Stimulated activated CD4-positive, alpha-beta T cell treated with anti-CD3 and anti-CD28 coated beads, Interleukin-2, amount 100 ng/mL, for 24 hours (primary cell): ENCODE measurements around the gene ICE1.
"Not testable (repeated sequence)": the region's sequence is repeated elsewhere in the genome, so short reads cannot be mapped to it uniquely, and the experiment has no call there.

Source experiments
- DNase-seq, 2 donors: peaks; one replicate each; pipeline ENCODE4 v3.0.0-alpha.2; 2020

ICE1 gene

DNA sequence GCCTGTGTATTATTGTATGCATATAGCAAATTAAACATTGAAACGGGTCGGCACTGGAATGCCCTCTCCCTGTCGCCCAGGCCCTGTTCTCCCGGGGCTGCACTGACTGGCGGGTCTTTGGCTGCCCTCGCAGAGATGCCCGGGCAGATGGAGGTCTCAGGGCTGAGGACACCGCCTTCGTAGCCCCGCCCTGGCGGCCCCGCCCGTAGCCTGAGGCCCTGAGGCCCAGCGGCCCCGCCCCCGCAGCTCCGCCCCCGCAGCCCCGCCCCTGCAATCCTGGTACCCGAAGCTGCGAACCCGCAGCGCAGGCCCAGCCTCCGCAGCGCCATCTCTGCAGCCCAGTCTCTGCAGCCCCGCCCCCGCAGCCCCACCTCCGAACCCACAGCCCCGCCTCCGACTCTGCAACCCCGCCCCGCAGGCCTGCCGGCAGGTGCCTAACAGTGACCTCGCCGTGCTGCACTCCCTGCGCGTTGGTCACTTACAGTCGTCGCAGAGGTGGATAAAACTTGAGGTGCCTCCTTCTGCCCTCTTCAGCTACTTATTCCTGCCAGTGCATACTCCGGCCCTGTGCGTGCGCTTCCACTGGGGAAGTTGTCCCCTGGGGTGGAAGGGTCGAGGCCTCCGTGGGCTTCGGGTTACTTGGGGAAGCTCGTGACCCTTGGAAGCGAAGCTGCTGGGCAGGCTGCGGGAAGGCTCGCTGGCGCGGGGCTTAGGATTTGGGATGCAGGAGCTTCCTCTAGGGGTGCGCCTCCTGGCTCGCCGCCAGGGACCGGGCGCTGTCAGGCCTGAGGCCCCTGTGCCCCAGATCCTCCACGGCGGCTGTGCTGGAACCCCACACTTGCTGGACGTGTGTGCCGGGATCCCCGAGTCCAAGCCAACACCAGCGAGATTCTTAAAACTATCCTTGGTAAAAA, 72.3 kb downstream of the ICE1 start:
- peak; percentile 76 to 84 for DNase-seq

GRCh38 chr5:5497152-5497788, 74.8 kb downstream of the ICE1 start:
- peak in 1 of 2 donors; percentile 21 for DNase-seq

DNA sequence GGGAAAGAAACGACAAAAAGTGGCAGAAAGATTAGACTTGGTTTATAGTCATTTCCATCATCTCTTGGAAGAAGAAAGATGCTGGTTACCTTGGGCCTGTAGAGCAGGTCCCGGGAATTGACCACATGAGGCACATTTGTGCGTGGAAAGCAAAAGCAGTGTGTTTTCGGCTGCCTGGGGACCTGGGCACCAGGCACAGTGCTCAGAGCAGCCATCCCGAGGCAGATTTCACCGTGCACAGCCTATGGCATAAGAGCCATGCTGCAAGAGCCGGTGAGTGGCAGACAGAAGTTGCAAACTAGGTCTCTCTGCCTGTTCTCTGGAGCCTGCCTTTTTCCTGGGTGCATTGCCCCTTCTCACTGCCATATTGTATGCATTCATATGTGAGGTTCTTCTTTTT, 77.0 kb downstream of the ICE1 start:
- DNase-seq: no peak

DNA sequence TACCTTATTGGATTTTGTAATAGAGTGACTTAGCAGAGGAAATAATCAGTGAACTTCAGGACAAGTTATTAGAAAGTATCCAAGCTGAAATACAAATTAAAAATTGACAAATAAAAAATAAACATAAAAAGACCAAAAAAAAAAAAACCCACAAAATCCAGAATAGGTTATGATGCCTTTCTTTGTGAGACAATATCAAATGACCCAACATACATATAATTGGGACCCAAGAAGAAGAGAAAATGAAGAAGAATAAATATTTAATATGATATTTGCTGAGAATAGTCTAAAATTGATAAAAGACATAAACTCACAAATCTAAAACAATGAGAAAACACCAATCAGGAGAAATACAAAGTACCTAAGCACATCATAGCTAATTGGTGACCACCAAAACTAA, 81.8 kb downstream of the ICE1 start:
- DNase-seq: no peak

- DNase-seq: no peak
These were observed 83.3 kb downstream of the ICE1 start for GRCh38 chr5:5505815-5506214.

DNA sequence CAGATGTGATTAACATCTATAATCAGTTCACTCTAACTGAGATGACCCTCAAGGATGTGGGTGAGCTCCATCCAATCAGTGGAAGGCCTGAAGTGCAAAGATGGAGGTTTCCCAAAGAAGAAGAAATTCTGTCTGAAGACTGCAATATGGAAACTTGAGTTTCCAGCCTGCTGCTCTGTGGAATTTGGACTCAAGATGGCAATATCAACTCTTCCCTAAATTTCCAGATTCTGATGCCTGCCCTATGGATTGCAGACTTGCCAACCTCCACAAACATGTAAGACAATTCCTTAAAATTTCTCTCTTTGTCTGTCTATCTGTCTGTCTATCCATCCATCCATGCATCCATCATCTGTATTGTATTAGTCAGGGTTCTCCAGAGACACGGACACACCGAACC, 85.9 kb downstream of the ICE1 start:
- DNase-seq: no peak

DNA sequence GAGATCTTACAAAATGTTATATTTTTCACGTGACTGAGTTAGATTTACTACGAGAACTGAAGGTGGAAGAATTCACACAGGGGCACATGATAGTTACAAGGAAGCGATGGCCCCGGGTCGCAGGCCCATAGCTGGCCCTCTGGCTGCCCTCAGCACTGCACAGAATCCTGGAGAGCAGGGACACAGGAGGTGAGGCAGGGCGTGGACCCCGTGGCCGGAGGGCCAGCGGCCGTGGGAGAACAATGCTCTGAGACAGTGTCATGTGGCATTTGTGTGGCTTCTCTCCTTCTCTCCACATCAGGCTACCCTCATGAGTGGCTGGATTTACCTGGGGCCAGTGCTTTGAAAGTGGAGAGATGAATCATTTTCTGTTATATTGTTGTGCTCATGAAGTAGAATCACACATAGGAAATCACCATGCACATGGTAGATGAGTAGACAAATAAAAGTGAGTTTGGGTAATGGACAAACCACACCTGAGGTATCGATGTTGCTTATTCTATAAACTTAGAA, 89.5 kb downstream of the ICE1 start:
- DNase-seq: no peak

DNA sequence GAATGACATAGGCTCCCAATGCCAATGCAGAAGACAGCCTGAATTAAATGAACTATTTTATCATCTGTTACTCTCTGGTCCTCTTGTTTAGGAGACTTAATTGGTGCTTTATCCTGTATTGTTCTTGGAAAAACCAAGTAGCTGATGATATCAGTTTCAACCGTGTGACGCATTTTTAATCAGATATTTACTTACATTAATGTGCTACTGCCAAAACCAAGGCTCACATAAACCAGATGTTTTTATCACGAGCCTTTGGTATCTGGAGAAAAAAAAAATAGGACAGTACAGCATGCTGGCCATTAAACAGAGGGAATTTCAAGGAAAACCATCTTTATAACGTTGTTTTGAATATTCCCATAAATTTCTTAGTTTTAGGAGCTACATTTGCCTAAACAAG, 90.1 kb downstream of the ICE1 start:
- DNase-seq: no peak

DNA sequence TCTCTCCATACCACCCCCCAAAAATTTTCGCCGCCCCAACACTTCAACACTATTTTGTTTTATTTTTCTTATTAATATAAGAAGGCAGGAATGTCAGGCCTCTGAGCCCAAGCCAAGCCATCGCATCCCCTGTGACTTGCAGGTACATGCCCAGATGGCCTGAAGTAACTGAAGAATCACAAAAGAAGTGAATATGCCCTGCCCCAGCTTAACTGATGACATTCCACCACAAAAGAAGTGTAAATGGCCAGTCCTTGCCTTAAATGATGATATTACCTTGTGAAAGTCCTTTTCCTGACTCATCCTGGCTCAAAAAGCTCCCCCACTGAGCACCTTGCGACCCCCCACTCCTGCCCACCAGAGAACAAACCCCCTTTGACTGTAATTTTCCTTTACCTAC, 98.1 kb downstream of the ICE1 start:
- not testable (repeated sequence) for DNase-seq

DNA sequence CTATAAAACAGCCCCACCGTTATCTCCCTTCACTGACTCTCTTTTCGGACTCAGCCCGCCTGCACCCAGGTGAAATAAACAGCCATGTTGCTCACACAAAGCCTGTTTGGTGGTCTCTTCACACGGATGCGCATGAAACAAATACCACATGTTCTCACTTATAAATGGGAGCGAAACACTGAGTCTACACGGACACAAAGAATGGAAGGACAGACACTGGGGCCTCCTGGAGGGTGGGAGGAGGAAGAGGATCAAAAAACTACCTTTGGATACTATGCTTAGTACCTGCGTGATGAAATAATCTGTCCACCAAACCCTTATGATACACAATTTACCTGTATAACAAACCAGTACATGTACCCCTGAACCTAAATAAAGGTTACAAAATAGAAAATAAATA, 98.6 kb downstream of the ICE1 start:
- DNase-seq: no peak

DNA sequence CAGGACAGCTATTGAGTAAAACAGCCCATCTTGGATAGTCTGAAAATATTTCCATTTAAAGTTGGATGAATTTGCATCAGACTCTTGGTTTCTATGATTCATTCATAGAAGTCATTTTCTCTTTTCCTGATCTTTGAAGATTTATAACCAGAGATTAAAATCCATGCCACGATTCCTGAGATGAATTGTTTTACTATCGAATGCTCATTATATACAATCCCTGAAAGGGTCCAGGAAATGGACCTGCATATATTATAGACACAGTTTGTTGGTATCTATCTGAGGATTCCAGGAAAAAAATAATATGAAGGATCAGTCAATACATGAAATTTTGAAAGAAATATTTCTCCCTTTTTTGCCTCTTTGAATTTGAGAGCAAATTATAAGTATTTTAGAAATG, 99.0 kb downstream of the ICE1 start:
- no peak for DNase-seq

DNA sequence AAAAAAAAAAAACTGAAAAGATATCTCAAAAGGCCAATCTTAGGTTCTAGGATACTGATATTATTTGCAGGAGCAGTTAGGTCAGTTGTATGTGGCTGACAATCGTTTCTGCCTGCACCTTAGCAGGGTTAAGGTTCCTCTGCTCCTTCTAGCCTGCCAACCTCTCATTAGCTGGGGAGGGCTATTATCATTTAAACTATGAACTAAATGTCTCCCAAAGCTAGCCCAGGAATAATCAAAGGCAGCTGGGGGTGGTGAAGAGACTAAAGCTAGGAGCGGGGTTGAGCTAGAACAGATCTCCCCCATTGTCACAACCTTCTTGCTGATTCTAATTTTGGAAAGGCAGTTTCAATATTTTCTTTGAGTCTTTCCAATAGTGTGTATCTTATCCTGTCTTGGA, 99.9 kb downstream of the ICE1 start:
- no peak for DNase-seq

- no peak for DNase-seq
These were observed 100.6 kb downstream of the ICE1 start for GRCh38 chr5:5523066-5523505.

GRCh38 chr5:5524327-5524726, 101.8 kb downstream of the ICE1 start:
- no peak for DNase-seq

GRCh38 chr5:5531371-5531770, 108.9 kb downstream of the ICE1 start:
- no peak for DNase-seq

DNA sequence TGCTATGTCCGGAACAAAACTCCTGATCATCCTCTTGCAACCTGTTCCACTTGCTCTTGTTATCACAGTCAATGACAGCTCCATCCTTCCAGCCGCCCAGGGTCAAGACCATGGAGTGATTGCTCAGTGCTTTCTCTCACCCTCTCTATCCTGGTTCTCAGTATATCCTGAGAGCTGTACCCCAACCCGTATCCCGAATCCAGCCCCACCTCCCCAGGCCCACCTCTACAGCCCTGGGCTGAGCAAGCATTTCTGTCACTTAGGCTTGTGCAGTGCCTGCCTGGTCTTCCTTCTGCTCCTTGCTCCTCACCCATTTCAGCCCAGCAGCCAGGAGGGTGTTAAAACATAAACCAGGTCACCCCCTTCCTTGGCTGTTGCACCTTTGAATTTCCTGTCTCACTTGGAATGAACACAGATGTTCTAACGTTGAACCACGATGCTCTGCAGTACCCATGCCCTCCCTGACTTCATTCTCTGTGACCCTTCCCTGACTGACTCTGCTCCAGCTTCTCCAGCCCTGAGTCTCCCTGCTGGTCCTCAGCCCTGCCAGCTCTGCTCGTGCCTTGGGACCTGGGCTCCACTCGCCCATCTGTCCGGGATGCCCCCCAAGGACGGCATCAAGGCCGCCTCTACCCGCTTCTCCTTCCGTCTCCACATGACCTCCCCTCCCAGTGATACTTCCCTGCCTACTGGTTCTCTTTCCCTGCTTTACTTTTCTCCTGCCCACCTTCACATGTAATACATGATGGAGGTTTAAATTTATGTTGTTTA, 110.0 kb downstream of the ICE1 start:
- DNase-seq: no peak

DNA sequence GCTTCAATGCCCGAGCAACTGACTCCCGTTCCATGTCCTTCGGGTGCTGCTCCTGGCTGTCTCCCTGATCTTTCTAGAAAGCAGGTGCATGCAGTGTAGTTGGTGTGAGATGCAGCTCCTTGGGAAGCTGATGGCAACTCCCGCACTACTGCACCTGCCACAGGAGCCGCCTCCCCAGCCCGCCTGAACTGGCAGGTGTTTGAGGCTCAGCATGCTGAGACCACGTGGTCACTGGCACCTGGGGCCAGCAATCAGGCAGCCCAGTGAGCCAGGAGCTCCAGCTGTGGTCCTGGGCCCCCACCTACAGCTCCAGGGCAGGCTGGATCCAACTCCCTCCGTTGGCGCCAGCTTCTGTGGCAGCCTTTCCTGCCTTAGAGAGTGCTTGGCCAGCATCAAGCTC, 111.5 kb downstream of the ICE1 start:
- DNase-seq: no peak

DNA sequence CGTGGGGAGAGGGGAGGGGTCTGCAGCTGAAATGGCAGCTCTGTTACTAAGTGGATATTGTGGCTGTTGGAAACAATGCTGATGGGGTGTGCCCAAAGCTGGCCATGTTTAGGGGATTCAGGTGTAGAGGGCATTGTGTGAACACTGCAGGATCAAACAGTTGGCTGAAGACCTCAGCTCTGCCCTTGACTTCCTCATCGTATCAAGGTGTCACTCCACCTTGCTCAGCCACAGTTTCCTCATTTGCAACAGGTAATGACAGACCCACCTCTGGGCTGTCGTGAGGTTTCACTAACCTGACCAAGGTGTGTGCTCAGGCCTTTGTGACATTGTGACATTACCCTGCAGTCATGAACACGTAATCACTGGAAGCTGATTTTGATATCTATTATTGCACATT, 111.9 kb downstream of the ICE1 start:
- no peak for DNase-seq

DNA sequence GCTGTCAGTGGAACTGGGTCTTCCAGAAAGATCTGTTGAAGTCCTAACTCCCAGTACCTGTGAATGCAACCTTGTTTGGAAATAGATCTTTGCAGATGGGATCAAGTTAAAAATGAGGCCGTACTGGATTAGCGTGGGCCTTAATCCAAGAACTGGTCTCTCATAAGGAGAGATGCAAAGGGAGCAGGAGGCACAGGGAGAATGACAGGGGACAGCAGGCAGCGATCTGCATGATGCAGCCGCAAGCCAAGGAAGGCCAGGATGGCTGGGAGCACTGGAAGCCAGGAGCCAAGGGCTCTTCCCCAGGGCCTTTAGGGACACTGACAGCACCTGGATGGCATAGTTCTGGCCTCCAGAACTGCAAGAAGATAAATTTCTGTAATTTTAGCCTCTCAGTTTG, 114.4 kb downstream of the ICE1 start:
- DNase-seq: no peak

- DNase-seq: no peak
These were observed 114.9 kb downstream of the ICE1 start for GRCh38 chr5:5537426-5537825.

- DNase-seq: no peak
These were observed 117.1 kb downstream of the ICE1 start for GRCh38 chr5:5539590-5539989.
